Ramos (cell line): ENCODE data around the gene ARHGEF39.
"Not testable (repeated sequence)": the region's sequence is repeated elsewhere in the genome, so short reads cannot be mapped to it uniquely, and the experiment has no call there.

Experiments used
- in situ Hi-C: fragments of 300-500 bp; cut with MboI; formaldehyde crosslinking; loops from one replicate; pipeline ENCODE4 v1.14.3; 2022; ENCODE audit warnings: low sequenced_read_pairs; ENCODE audit not compliant: unreplicated experiment

Gene ARHGEF39

DNA sequence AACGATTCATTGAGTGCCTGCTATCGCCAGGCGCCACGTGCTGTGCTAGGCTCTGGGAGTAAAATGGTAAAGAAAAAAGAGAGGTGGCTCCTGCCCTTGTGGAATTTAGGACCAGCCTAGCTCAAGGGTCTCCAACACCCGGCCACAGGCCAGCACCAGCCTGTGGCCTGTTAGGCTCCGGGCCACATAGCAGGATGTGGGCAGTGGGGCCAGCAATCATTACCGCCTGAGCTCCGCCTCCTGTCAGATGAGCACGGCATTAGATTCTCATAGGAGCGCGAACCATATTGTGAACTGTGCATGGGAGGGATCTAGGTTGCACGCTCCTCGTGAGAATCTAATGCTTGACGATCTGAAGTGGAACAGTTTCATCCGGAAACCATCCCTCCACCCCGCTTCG lies 8.6 kb downstream of the ARHGEF39 start:
- in situ Hi-C loops = loop anchor here (10.0 kb wide), 1 partner anchor 52 kb away; the partner anchor contains the start of gene TESK1

DNA sequence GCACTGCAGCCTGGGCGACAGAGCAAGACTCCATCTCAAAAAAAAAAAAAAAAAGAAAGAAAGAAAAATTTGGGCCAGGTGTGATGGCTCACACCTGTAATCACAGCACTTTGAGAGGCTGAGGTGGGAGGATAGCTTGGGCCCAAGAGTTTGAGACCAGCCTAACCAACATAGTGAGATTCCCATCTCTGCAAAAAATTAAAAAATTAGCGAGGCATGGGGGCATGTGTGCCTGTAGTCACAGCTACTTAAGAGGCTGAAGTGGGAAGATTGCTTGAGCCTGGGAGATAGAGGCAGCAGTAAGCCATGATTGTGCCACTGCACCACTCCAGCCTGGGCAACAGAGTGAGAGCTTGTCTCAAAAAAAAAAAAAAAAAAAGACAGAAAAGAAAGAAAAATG lies 11.4 kb downstream of the ARHGEF39 start:
- in situ Hi-C loops = loop anchor here (10.0 kb wide), 1 partner anchor 49 kb away; the partner anchor contains the start of gene TESK1

DNA sequence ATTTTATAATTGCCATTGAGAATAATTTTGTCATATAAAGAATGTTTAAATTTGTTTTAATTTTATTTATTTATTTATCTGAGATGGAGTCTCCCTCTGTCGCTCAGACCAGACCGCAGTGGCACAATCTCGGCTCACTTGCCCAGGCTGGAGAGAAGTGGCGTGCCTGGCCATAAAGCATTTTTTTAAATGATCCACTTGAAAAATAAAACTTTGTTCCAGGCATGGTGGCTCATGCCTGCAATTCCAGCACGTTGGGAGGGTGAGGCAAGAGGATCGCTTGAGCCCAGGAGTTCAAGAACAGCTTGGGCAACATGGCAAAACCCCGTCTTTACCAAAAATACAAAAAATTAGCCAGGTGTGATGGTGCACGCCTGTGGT lies 12.2 kb downstream of the ARHGEF39 start:
- in situ Hi-C loops = loop anchor here (10.0 kb wide), 1 partner anchor 48 kb away; the partner anchor contains the start of gene TESK1

DNA sequence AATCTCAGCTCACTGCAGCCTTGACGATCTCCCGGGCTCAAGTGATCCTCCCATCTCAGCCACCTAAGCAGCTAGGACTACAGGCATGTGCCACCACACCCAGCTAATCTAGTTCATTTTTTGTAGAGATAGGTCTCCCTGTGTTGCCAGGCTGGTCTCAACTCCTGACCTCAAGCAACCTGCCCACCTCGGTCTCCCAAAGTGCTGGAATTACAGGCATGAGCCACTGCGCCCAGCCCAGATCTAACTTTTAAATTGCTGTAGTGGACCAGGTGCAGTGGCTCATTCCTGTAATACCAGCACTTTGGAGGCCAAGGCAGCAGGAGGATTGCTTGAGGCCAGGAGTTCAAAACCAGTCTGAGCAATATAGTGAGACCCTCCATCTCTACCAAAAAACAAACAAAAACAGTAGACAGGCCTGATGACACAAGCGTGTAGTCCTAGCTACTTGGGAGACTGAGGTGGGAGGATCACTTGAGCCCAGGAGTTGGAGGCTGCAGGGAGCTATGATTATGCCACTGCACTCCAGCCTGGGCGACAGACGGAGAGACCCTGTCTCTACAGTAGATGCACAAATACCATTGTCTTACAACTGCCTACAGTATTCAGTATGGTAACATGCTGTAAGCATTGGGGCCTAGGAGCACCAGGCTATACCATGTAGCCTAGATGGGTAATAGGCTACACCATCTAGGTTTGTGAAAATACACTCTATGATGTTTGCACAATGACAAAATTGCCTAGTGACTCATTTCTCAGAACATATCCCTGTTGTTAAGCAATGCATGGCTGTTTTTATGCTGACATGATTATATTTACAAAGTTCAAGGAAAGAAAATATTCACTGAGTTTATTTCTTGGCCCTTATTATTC lies 12.8 kb downstream of the ARHGEF39 start:
- in situ Hi-C loops = loop anchor here (10.0 kb wide), 1 partner anchor 47 kb away; the partner anchor contains the start of gene TESK1

DNA sequence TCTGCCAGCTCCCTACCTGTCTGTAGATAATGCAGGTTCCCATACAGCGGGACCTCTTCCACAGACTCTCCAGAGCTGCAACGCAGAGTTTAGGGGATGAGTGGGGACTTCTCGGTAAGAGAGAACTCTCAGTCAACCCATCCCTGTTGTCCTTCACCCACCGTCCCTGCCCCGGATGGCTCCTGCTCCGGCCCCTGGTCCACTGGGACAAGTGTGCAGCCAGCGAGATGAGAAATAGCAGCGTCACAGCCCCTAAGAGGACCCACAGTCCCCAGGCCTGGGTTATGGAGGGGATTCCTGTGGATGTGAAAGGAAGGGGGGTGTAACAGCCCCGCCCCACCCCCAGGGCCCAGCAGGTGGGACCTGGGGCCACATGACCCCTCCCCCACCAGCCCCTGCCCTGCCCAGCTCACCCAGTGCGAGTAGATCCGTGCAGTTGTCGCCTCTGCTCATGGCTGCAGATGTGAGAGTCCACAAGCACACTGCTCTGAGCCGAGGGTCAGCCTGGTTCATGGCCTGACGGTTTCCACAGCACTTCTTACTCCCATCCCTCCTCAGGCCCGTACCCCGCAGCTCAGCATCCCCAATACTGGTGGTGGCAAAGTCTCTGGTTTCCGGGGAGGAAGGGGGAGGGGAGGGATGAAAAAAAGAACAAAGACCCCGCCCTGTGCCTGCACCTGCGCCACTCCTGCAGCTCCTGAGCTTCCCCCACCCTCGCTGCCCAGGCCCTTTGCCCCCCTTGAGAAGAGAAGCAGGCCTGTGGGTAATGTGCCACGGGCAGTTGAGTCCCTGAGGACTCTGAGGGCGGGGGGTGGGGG lies 14.4 kb downstream of the ARHGEF39 start, which contains the start of gene SIT1:
TSS of gene SIT1 (minus strand) at position 591 of the 818 bp plus-strand sequence. CDS start at position 513, 78 bp downstream.
- in situ Hi-C loops = loop anchor here (10.0 kb wide), 1 partner anchor 46 kb away; the partner anchor contains the start of gene TESK1

DNA sequence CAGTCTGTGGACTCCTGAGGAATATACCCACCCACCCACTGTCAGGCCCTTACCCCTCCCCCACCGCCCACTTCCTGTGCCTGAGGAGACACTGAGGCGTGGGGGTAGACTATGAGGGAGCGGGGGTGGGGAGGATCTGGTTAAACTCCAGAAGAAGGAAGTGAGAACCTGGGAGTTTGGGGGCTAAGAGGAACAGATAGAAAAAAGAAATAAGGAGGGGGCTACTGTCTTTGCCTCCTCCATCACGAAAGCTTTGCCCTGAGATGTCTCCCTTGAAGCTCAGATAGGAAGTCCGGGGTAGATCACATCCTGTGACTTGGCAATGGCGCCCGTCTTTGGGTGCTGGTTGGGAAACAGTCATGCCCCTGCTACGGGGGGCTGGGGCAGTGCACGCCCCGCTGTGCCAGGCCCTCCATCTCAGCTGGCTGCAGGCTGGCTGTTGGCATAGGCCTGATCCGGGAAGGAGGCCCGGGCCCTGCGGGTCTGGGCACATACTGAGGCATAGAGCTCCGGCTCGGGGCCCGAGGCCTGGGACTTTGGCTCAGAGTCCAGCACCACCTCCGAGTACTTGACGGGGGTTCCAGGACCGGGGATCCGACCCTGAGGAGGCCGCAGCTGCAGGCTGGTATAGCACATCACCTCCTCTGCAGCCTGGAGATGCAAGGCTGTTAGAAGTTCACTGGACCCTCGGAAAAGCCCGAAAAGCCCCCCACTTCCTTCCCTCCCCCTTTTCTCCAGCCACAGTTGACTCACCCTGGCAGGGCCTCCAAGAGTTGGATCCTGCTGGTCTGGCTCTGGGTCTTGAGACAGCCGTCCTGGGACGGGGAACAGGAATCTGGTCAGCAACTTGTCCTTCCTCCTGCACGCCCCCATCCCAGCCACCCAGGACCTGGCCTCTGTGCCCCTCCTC lies 15.3 kb downstream of the ARHGEF39 start:
- in situ Hi-C loops = loop anchor here (10.0 kb wide), 1 partner anchor 45 kb away; the partner anchor contains the start of gene TESK1

DNA sequence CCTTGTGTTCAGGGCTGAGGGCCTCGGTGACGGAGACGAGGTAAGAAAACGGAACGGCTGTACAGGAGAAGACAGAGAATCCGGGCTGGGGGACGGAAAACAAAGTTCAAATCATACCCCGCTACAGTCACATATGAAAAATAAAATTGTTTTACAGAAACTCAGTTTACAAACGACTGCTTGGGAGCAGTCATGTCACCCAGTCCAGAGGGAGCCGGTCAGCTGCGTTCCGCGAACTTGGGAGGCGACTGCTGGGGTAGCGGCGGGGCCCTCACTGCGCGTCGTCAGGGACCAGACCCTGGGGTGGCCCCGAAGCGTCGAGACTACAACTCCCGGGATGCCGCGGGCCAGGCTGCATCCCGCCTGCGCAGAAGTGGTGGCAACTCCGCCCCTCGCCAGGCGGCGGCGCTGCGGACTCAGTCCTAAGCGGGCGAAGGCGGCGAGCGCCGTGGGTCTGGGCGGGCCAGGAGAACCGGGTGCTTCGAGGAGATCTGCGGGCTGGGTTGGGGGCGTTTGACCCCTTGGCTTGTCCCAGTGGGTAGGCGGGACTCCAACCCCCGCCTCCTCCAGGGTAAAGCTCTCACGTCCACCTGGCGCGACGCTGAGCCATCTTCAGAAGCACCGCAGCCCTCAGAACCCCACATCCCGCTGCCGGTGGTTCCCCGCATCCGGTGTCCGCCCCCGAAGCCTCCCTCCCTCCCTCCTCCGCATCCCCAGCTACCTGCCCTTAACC lies 18.3 kb downstream of the ARHGEF39 start:
- in situ Hi-C loops = no loop called here

DNA sequence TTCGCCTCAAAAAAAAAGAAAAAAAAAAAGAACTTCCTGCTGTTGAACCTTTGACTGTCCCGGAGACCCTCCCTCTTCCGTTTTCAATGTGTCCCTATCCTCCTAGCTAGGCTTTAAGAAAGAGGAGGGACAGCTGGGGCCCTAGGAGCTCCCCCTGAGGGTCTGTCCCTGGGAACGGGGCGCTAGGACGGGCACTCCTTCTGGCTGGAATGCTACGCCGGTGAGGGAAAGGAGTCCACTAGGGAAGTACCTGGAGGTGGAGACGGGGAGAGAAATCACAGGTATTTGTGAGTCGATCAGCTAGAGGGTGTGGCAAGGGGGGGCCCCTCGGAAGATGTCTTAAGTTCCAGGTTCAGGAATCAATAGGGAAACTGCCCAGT lies 18.9 kb downstream of the ARHGEF39 start:
- in situ Hi-C loops = no loop called here

DNA sequence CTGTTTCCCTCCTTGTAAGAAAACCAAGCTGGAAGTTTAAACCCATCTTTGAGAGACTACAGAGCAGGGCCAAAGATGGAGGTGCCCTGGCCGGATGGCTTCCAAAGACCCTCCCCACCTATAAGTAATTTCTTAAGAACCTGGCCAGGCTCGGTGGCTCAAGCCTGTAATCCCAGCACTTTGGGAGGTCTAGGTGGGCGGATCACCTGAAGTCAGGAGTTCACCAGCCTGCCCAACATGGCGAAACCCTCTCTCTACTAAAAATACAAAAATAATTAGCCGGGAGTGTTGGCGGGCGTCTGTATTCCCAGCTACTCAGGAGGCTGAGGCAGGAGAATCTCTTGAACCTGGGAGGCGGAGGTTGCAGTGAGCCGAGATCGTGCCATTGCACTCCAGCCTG lies 19.3 kb downstream of the ARHGEF39 start:
- in situ Hi-C loops = not testable (repeated sequence)

DNA sequence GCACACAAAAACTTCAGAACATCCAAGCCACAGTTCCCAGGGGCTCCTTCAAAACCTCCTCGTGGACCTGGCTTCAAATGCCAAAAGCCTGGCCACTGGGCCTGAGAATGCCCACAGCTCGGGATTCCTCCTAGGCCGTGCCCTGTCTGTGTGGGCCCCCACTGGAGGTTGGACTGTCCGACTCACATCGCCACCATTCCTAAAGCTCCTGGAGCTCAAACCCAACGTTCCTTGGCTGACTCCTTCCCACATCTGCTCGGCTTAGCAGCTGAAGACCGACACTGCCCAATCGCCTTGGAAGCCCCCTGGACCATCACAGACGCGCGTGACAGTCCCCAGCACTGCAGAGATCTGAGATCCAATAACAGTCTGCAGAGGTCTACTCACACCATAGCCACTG lies 21.9 kb downstream of the ARHGEF39 start:
- in situ Hi-C loops = no loop called here

DNA sequence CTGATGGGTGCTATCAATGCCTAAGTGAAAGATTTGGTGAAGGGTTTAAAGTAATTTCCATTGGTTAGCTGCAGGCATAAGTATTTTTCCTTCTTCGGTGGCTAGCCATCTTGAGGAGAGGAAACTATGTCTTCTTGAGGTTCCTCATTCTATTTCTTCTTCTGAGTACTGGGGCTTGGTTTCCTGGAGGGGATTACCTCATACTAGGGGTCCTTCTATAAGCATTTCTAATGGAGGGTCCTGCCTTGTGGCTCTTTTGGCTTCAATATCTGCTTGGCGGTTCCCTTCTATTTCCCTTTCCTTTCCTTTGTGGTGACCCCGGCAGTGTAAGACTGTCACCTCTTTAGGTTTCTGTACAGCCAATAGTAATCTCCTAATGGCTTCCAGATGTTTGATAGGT lies 23.5 kb downstream of the ARHGEF39 start:
- in situ Hi-C loops = not testable (repeated sequence)

DNA sequence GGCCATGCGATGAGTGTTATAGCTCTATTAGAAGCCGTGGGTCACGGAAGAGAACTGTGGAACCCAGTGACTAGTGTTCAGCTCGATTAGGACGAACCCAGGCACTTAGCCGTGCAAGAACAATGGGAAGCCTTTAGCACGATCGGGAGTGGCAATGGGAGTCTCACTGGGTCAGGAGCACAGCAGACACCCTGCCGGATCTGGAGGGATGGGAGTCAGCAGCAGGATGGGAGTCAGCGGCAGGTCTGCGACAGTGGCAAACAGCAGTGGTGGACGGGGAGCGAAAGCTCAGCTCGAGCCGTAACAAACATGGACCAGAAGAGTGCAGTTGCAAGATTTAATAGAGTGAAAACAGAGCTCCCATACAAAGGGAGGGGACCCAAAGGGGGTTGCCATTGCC lies 24.6 kb downstream of the ARHGEF39 start:
- in situ Hi-C loops = not testable (repeated sequence)

DNA sequence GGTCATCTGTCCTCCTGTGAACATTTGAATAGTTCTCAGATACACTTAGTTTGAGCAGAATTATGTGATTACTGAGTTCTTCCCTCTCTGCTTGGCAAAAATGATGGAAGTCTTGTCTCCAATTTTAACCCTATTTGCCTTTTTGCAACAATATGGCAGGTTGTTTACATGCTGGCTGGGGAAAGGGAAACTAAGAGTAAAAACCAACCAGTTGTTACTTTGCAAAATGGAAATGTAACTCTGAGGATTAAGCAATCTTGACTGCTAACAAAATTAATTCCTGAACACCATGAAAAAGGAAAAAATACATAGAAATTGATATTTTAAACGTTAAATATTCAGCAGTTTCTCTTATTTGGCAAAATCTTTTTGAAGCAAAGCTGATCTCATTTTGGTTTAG lies 25.4 kb downstream of the ARHGEF39 start:
- in situ Hi-C loops = no loop called here

DNA sequence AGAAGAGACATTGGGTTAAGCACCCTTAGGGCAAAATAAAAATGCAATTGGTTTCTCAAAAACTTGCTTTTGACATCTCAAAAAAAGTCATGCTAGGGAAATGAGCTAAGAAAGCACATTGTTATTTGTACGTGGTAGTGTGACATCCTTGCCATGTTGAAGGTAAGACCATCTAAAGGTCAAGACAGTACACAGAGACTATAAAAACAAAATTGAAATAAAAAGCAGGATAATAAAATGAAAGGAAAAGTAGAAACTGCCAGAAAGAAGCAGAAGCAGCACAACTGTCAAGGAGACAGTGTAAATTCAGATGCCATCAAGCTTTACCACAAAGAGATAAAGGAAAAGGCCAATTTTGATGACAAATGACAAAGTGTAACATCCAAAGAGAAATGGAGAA lies 25.8 kb downstream of the ARHGEF39 start:
- in situ Hi-C loops = not testable (repeated sequence)

DNA sequence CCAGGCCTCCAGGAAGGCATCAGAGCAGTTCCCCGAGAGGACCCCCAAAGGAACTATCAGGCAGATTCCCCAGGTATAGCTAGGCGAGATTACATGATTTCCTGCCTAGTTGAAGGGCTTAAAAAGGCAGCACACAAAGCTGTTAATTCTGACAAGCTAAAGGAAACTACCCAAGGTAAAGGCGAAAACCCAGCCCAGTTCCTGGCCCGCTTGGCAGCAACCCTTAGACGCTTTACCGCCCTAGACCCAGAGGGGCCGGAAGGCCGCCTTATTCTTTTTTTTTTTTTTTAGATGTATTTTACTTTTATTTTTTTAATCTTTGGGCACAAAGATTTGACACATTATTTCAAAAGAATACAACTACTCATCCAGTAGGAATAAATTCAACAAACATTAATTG lies 26.2 kb downstream of the ARHGEF39 start:
- in situ Hi-C loops = not testable (repeated sequence)

DNA sequence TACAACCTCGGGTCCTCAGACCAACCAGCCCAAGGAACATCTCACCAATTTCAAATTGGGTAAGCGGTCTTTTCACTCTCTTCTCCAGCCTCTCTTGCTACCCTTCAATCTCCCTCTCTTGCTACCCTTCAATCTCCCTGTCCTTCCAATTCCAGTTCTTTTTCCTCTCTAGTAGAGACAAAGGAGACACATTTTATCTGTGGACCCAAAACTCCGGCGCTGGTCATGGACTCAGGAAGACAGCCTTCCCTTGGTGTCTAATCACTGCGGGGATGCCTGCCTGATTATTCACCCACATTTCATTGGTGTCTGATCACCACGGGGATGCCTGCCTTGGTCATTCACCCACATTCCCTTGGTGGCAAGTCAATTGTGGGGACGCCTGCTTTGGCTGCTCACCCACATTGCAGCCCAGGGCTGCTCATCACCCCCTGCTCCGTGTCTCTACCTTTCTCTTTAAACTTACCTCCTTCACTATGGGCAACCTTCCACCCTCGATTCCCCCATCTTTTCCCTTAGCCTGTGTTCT lies 27.5 kb downstream of the ARHGEF39 start:
- in situ Hi-C loops = not testable (repeated sequence)

DNA sequence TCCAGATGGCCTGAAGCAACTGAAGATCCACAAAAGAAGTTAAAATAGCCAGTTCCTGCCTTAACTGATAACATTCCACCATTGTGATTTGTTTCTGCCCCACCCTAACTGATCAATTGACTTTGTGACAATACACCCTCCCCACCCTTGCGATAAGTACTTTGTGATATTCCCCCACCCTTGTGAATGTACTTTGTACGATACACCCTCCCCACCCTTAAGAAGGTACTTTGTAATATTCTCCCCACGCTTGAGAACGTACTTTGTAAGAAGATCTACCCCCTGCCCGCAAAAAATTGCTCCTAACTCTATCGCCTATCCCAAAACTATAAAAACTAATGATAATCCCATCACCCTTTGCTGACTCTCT lies 28.1 kb downstream of the ARHGEF39 start:
- in situ Hi-C loops = not testable (repeated sequence)

DNA sequence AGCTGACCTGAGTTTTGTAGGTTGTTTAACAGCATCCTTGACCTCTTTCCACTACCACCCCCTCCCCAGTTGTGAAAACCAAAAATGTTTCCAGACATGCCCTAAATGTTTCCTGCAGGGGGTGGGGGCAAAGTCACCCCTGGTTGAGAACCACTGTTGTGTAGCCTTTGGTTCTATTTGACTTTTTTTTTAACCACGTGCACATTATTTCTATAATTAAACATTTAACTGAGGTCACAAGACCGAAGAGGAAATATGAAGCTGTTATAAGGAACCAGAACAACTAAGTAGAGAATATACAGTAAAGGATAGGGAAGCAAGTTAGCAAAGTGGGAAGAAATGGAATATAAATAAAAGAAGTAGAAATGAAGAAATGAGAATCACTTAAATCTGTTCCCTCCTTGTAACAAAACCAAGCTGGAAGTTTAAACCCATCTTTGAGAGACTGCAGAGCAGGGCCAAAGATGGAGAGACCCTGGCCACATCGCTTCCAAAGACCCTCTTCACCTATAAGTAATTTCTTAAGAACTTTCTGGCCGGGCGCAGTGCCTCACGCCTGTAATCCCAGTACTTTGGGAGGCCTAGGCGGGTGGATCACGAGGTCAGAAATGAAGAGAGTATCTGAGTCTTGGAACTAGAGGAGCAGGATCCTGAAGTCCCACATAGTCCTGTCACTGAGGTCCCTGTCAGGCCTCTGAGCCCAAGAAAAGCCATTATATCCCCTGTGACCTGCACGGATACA lies 28.7 kb downstream of the ARHGEF39 start:
- in situ Hi-C loops = no loop called here
